DMS79 treated with DMSO at 0.1 percent for 48 hours (cell line): ENCODE measurements around the gene PRKCH.
"Not testable (repeated sequence)": the region's sequence is repeated elsewhere in the genome, so short reads cannot be mapped to it uniquely, and the experiment has no call there.

ENCODE experiments used
- DNase-seq: peaks from one replicate; lab custom pipeline; 2025; lab: John Stamatoyannopoulos, UW

PRKCH gene

DNA sequence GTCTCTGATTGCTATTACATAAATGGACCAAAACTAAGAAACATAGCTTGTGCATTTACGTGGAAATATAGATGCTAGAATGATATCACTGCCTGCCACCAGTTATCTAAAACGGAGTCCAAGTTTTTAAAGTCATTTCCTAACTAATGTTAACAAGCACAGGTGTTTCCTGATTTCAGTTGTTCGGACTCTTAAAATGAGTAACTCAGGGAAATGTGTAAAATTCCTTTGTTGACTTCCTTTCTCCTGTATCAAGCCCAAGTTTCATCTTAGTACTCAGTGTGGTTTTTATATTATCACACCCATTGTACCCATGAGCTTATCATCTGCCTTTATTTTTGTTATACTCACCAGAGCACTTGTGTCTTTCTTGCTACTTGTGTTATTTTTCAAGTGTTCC lies 13.2 kb upstream of the PRKCH start:
- DNase-seq = no peak

DNA sequence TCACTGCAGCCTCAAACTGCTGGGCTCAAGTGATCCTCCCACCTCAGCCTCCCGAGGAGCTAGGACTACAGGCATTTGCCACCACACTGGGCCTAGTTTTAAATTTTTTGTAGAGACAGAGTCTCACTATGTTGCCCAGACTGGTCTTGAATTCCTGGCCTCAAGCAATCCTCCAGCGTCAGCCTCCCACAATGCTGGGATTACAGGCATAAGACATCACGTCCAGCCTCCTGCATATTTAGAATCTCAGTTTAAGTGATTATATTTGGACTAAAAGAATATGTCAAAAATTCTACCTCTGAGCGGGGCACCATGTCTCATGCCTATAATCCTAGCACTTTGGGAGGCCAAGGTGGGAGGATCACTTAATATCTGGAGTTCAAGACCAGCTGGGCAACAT lies 12.7 kb upstream of the PRKCH start:
- not testable (repeated sequence) for DNase-seq

DNA sequence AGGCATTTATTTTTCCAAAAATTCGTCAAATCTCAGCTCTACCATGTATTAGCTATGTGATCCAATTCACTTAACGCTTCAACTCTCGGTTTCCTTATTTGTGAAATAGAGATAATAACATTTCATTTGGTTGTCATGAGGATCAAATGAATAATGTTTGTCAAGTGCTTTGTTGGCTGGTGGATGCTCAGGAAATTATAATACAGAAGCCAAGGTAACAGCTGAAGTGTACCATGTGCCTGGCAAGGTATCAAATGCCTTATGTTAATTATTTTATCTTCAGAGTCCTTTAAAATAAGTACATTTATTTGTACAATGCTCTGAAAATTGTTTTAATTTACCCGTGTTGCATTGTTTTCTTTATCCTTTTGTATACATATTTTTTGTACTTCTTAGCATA lies 6.1 kb upstream of the PRKCH start:
- peak; percentile 16 for DNase-seq

DNA sequence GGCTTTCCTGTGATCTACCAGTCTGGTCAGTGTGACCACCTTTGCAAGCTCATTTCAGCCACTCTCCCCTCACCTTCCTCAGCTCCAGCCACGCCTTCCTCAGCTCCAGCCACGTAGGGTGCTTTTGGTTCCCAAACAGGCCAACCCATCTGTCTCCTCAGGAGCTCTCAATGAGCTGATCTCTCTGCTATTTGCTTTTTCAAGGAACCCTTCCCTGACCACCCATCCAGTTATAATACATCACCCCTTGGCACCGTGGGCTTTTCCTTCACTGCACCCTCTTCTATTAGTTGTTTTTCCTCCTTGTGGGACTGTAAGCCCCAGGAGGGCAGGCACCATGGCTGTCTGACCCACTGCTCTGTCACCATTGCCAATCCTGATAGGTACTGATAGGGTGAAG lies 2.3 kb upstream of the PRKCH start:
- no peak for DNase-seq

DNA sequence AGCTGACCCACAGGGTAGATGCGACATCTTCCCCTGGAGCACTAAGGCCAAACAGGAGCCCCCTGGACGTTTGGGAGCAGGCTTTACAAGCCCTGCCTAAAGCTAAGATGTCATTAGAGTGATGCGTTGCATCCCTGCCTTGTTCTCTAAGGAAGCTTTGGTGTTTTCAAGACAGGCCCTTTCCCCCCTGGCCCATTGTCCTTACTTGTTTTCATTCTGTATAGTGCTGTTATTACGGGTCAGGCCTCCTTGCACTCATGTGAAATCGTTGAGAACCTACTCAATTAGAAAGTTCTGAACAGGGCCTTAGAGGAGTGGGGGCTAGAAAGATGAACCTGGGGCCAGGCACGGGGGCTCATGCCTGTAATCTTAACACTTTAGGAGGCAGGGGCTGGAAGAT lies 1.7 kb upstream of the PRKCH start:
- no peak for DNase-seq

DNA sequence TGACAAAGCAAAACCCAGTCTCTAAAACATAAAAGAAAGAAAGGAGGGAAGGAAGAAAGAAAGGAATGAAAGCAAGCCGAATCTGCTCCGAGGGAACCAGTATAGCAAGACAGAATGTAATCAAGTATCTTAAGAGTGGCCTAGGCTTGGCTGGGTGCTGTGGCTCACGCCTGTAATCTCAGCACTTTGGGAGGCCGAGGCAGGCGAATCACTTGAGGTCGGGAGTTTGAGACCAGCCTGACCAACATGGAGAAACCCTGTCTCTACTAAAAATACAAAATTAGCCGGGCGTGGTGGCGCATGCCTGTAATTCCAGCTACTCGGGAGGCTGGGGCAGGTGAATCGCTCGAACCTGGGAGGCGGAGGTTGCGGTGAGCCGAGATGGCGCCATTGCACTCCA lies 1.2 kb upstream of the PRKCH start:
- not testable (repeated sequence) for DNase-seq

DNA sequence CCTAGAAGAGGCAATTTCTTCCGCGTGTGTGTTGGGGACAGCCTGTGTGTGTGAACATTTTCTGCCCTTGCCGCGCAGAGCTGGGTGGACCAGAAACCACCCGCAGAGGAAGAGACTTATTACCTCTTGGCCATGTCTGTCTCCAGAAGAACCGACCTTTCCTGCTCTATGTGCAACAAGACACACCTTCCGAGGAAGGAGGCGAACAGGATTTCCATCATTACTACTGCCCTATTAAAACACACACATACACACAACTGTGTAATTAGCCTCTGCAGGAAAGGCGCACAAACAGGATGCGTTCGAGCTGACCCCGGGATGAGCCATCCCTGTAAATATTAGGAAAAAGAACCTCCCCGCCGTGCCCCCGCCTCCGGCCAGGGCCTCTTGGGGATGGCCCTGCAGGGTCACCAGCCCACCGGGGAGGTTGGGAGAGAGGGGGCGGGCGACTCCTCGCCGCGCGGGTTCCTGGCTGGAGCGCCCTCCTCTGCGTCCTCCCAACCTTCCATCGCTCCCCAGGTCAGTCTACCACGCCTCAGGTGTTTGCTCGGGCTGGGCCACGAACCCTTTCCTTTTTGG lies 484 bp upstream of the PRKCH start:
- no peak for DNase-seq

DNA sequence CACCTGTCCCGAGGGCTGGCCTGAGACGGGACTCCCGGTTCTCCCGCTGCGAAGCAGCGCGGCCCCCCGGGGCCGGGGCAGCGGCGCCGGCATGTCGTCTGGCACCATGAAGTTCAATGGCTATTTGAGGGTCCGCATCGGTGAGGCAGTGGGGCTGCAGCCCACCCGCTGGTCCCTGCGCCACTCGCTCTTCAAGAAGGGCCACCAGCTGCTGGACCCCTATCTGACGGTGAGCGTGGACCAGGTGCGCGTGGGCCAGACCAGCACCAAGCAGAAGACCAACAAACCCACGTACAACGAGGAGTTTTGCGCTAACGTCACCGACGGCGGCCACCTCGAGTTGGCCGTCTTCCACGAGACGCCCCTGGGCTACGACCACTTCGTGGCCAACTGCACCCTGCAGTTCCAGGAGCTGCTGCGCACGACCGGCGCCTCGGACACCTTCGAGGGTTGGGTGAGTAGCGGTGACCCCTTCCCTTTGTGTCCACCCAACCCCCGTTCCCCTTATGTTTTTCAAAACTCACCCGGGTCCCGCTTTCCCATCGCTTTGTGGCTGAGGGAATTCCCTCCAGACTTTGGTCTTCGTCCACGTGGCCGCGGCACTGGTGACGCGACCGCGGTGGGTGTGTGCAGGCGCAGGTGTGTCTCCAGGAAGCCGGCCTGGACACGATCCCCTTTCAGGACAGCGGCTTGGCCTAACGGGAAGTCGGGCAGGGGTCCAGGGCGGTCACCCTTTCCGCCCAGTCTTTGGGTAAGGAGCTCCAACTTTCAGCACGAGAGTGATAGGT lies 826 bp downstream of the PRKCH start:
- DNase-seq = peak; percentile 57

DNA sequence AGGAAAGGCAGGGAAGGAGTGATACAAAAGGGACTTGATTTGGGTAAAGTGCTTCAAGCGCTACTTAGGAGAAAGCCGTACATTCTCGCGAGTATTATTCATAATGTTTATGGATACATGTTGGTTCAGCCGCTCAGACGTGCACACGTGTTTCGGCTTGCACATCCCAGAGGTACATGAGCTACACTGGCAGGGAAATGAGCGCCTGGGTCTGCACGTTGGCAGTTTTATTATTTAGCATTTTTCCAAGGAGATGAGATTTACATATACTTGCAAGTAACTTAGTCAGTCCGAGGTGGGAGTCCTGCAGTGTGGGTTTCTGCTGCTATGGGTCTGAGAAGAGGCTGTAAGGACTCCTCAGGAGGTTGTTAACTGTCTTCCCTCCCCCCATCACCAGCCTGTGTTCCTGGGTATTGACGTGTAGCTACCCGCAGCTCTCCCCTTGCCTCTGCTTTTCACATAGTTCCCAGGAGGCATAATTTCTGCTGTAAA lies 1.5 kb downstream of the PRKCH start:
- DNase-seq = peak; percentile 75

DNA sequence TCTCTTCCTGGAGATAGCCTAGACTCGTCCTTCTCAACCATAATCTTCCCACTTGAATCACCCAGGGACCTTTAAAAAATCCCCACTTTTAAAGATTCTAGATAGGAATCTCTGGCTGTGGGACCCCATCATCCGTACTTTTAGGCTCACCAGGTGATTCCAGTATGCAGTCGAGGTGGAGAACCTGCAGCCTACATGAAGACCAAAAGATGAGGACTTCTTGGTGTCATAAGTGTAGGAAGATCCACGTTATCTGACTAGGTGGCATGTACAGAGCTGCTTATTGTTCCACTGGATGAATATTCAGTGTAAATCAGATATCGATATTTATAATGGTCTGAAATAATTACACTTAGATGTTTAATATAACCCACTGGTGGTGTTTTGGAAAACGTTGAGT lies 2.6 kb downstream of the PRKCH start:
- DNase-seq = no peak

DNA sequence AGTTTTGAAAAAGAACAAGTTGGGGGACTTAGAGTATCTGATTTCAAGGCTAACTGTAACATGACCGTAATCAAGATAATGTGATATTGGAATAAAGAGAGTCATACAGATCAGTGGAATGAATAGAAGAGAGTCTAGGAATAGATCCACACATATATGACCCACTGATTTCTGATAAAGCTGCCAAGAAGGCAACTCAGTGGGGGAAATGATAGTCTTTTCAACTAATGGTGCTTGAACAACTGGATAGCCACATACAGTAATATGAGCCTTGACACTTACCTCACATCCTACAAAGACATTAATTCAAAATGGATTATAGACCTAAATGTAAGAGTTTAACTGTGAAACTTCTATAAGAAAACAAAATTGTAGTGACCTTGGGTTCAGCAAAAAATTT lies 3.8 kb downstream of the PRKCH start:
- DNase-seq = no peak

DNA sequence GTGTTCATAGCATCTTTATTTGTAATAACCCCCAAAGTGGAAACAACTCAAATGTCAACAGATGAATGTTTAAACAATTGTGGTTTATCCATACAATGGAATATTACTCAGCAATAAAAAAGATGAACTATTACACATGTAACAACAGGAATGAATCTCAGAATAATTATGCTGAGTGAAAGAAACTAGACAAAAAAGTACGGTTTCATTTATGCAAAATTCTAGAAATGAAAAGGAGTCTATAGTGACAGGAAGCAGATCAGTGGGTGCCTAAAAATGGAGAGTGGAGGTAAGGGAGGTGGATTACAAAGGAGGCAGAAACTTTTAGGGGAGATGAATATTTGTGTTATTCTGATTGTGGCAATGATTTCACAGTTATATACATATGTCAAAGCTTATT lies 4.8 kb downstream of the PRKCH start:
- no peak for DNase-seq

DNA sequence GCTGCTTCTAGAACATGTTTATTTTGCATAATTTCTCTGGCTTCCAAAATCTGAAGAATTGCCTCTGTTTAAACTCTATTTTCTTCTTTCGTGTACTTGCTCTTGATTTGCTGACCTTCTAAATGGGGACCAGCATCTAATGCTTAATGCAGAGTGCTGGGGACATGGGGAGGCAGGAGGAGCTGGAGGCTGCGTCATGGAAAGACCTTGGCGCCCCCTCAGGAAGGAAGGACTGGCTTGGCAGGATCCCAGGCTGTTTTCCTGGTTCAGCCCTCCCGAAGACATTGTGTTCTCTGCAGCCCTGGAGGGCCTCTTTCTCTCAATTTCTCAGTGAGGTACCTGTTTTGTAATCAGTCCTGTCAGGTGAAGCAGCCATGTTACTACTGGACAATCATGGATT lies 5.5 kb downstream of the PRKCH start:
- no peak for DNase-seq

DNA sequence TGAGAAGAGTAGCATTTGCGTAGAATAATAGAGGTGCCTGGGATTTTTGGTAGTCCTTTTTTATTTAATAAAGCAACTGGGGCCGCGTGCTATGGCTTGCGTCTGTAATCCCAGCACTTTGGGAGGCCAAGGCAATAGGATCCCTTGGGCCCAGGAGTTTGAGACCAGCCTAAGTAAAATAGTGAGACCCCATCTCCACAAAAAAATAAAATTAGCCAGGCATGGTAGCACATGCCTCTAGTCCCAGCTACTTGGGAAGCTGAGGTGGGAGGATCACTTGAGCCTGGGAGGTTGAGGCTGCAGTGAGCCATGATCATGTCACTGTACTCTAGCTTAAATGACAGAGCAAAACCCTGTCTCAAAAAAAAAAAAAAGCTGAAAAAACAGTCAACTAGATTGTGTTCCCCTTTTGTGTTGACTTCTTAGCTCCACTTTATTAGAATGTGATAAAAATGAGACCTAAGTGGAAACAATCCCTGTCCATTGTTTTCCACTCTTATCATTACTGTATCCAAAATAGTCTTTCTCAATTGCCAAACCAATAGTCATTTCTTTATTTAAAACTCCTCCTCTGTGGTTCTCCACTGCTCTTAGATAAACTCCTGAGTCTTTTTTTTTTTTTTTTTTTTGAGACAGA lies 7.4 kb downstream of the PRKCH start:
- no peak for DNase-seq

DNA sequence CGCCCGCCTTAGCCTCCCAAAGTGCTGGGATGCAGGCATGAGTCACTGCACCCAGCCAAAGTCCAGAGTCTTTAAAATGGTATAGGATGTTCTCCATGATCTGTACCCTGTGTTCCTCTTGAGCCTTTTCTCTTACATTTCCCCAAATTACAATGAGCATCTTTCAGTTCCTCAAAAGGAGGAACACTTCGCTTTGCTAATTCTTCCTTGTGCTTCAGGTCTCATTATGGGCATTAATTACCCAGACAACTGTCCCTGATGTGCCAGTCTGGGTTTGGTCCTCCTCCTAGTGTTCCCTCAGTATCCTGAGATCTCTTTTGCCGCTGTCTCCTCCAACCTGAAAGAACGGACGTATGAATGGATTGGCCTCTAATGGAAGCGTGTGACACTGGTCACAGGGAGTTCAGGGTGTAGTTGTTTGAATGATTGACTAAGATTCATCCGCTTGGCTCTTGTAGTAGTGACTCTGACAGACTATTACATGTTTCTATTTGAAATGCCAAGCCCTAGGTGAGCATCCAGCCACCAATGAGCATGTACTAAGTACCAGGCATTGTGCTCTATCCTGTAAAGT lies 8.2 kb downstream of the PRKCH start:
- no peak for DNase-seq

DNA sequence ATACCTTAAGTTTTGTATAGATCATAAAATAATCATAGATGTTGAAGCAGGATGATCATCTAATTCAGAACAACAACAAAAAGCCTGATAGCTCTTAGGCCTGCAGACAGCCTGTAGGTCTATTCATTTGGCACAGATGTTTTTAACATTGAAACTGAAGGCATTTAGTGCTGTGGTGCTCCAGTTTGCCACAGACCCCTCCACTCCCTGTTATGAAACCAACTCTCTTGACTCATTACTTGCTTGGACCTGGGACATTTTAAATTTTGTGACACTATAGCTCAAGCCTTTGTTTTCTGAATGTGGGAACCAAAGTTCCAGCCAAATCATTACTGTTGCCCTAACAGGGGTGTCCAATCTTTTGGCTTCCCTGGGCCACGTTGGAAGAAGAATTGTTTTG lies 9.1 kb downstream of the PRKCH start:
- no peak for DNase-seq

DNA sequence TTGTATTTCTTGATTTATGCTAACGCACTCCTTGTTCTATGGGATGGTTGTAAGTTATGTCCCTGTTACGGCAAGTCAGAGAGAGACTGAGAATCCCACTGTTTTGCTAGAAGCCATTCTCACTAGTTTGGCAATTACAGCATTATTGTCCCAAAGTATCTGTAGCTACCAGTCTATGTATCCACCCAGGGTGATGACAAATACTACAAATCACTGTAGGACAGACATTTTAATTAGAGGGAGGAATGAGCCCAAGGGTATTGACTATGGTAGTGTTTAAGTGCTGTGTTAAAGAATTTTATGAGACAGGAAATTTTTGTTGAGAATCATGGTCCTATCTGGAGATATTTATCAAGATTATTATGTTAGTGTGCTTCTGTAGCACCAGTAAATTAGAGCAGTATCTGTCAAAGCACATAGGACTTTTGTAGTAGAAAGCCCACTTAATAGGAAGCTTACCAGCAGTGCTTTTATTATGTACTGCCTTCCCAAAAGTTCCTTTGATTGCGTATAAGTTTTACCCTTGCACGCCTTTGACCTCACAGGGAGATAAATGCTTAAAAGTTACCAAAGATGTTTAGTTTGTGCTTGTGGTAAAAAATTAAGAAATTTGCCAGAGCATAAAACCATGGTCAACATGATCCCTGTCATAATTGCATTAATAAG lies 10.7 kb downstream of the PRKCH start:
- no peak for DNase-seq

DNA sequence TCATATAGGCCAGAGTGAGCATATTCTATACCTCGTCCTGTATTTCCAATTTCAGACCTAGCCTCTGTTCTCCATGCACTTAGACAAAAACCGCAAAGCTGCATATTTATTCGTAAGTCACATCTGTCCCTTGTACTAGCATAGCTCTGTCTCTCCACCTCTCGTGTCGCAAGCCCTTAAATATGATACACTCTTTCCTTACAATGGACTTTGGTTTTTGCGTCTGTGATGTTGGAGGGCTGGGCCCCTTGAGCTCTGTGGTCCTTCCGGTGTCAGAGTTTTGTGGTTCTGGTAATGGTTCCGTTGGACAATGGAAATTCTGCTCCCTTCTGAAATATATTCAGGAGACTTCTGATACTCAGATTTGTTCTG lies 11.3 kb downstream of the PRKCH start:
- DNase-seq = no peak

DNA sequence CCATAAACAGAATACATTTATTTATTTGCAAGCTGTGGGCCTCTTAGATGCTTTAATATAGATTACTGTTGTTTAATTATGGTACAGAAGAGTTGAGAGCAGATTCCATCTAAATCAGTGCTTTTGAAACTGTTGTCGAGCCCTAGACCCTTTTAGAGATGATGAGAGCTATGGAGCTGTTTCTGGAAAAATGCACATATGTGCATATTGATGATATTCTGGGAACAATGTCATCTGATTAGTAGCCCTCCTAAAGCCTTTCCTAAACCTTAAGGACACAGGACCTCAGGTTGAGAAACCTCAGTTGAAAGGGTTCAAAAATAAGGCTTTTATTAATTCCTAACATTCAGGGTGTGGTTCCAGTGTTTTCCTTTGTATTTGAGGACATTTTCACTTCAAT lies 11.7 kb downstream of the PRKCH start:
- no peak for DNase-seq

DNA sequence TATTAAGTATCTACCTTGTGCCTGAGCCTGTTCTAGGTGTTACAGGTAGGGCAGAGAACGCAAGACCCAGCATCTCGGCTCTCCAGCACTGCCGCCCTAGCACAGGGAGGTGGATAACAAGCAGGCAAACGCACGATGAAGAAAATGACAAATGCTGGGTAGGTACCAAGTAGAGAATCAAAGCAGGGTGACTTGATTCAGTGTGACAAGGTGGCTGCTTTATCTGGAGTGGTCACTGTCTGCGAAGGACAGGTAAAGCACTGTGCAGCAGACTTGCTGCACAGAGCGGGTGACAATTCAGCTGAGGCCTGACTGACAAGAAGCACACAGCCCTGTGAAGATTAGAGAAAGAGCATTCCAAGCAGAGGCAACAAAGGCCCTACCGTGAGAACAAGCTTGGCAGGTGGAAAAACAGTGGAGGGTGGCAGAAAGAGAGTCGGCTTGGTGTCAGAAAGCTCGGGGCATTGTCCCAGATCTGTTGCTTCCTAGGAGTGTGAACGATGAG lies 12.9 kb downstream of the PRKCH start:
- DNase-seq = no peak

DNA sequence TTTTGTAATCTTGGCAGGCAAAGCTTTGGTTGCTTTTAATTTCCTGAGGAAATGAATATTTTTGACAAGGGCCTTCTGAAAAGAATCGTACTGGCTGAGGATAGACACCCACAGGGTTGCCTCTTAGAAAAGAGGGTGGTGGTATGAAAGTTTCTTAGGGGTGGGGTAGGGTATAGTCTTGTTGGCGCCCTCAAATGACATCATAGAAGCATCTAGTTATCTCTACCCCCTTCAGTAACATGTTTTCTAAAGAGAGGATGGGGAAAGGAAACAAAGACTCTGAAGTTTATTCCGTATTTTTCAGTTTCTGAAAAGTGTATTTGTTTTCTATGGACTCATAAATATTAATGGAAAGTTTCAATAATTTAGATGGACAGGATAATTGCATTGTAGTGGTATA lies 13.7 kb downstream of the PRKCH start:
- no peak for DNase-seq

DNA sequence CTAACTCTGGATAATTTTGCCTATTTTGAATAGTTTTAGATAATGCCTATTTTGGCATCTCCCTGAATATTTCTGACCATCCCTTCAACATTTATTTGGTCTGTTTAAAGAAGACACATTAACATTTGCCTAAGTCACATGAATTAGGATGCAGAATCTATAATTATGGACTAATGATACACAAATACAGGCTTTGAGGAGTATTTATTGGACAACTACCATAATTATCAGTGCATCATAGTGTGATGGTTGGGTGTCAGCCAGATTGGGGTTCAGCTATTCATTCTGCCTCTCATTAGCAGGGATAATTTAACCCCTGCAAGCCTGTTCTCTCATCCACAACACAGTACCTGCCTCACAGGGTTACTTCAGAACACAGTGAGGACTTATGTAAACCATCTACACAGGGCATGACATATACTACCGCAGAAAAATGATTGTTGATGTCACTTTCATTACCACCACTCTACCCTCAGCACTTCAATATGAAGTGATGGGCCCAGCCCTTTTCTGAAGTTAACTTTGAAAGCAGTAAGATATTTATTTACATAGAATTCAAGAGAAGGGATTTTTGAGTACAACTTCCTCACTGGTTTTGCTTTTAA lies 14.4 kb downstream of the PRKCH start:
- DNase-seq = no peak
